Measurements from ENCODE around the gene RAB33B. TPM values are rescaled to one million over a fixed set of nuclear protein-coding genes. Genes with fewer than 3 reads are reported as not detected.

RAB33B gene
- total and polyA plus RNA-seq, 10 of the 15 experiments (the other 5 are each of a cell fraction or from before 2014, with no cell fraction given): 3.2 to 10.7 (median 7.5) TPM

DNA sequence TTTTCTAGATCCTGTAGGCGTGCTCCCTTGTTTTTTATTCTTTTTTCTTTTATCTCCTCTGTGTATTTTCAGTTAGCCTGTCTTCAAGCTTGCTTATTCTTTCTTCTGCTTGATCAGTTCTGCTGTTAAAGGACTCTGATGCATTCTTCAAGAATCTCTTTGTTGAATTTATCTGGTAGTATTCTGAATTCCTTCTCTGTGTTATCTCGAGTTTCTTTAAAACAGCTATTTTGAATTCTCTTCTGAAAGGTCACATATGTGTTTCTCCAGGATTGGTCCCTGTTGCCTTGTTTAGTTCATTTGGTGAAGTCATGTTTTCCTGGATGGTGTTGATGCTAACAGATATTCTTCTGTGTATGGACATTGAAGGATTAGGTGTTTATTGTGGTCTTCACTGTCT is 15.3 kb downstream of the RAB33B start:
- in situ Hi-C loops (cut with MboI): no loop called here
- no TSS peak for BruUV-seq (replicated peaks)
- POLR2A ChIA-PET: no interaction called here
- Histone ChIP-seq H3K4me2 (ENCODE audit: control insufficient read depth, insufficient read depth) (no peak overlapping the region), H3K27ac (ENCODE audit: control insufficient read depth, insufficient read depth) (no peak overlapping the region), H3K4me1 (ENCODE audit: control insufficient read depth, insufficient read depth, low read length) (peaks cover 3% of the 10 kb centered on the region; the same call in 1 of the 2 replicates), H4K20me1 (ENCODE audit: control insufficient read depth, insufficient read depth) (no peaks in the 10 kb centered on the region), H3K4me3 (no peak overlapping the region), H3K9ac (ENCODE audit: control insufficient read depth, insufficient read depth, low read length) (no peak overlapping the region), H2AFZ (ENCODE audit: control insufficient read depth, low read depth, low read length) (no peak overlapping the region), H3K36me3 (ENCODE audit: control insufficient read depth in 2 of 2, insufficient read depth in 2 of 2, low read length in 1 of 2) (peaks cover 0 to 7% of the 10 kb centered on the region in 2 experiments; a peak in 3 of 4 replicates), H3K27me3 (replicated peaks in 1 of 2; ENCODE audit: control insufficient read depth in 2 of 2, insufficient read depth in 2 of 2, low read length in 1 of 2) (no peaks in the 10 kb centered on the region), H3K79me2 (ENCODE audit: control insufficient read depth, insufficient read depth, low read length) (no peaks in the 10 kb centered on the region; the same call in 1 of the 2 replicates), H3K9me3 (replicated peaks; ENCODE audit: control insufficient read depth, insufficient read depth, low read length) (peaks cover 11% of the 10 kb centered on the region)
- ATAC-seq (no peak), DNase-seq (ENCODE audit: low read depth, low spot score) (no peak), FAIRE-seq (no peak)
- SMC1A ChIA-PET (ENCODE audit: uncharacterized antibody, unreplicated experiment): interaction anchor here (0.6 to 1.1 kb wide), 3 partner anchors 15 to 99 kb away, joined by 3 to 4 read pairs (median 3); no protein-coding TSS in a partner anchor
- CTCF ChIA-PET: no interaction called here
- TF ChIP-seq GABPA (IDR thresholded peaks at IDR 0.05; ENCODE audit: low read depth) (no peak), BHLHE40 (IDR thresholded peaks at IDR 0.05; ENCODE audit: borderline replicate concordance in 1 of 2, low read depth in 2 of 2, low read length in 1 of 2) (no peak), RBBP5 (conservative IDR thresholded peaks at IDR 0.05) (no peak)
- WGBS (ENCODE audit: insufficient coverage, insufficient replicate concordance, low lambda C conversion rate, missing lambda C conversion rate): 80% methylated on average over 2 of the region's 2 CpGs
- RAD21 ChIA-PET (ENCODE audit: unreplicated experiment): no interaction called here
- intact Hi-C loops (cut with micrococcal nuclease; ENCODE audit: unreplicated experiment): no loop called here

DNA sequence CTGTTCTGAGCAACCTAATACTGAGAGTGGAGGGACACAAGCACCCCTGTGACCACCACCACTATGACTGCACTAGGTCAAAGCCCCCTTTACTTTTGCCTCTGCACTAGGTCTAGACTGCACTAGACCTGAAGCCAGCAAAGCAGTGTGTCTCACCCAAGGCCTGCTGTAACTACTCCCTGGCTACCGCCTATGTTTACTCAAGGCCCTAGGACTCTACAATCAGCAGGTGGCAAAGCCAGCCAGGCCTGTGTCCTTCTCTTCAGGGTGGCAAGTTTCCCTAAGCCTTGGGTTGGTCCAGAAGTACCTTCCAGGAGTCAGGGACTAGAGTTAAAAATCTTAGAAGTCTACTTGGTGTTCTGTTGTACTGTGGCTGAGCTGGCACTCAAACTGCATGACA is 15.9 kb downstream of the RAB33B start:
- Histone ChIP-seq H3K27me3 (replicated peaks in 1 of 2; ENCODE audit: control insufficient read depth in 2 of 2, insufficient read depth in 2 of 2, low read length in 1 of 2) (no peaks in the 10 kb centered on the region), H3K9ac (ENCODE audit: control insufficient read depth, insufficient read depth, low read length) (no peak overlapping the region), H3K4me1 (ENCODE audit: control insufficient read depth, insufficient read depth, low read length) (peaks cover 3% of the 10 kb centered on the region; the same call in 1 of the 2 replicates), H4K20me1 (ENCODE audit: control insufficient read depth, insufficient read depth) (no peaks in the 10 kb centered on the region), H3K27ac (ENCODE audit: control insufficient read depth, insufficient read depth) (no peak overlapping the region), H3K79me2 (ENCODE audit: control insufficient read depth, insufficient read depth, low read length) (no peaks in the 10 kb centered on the region; the same call in 1 of the 2 replicates), H3K36me3 (ENCODE audit: control insufficient read depth in 2 of 2, insufficient read depth in 2 of 2, low read length in 1 of 2) (peaks cover 0 to 7% of the 10 kb centered on the region in 2 experiments; a peak in 3 of 4 replicates), H3K4me2 (ENCODE audit: control insufficient read depth, insufficient read depth) (no peak overlapping the region), H3K4me3 (no peak overlapping the region), H3K9me3 (replicated peaks; ENCODE audit: control insufficient read depth, insufficient read depth, low read length) (peaks cover 11% of the 10 kb centered on the region), H2AFZ (ENCODE audit: control insufficient read depth, low read depth, low read length) (no peak overlapping the region)
- POLR2A ChIA-PET: no interaction called here
- SMC1A ChIA-PET (ENCODE audit: uncharacterized antibody, unreplicated experiment): interaction anchor here (1.8 kb wide), 1 partner anchor 12 kb away, joined by 4 read pairs; no protein-coding TSS in a partner anchor
- no TSS peak for BruUV-seq (replicated peaks)
- no peak for DNase-seq (ENCODE audit: low read depth, low spot score)
- no peak for FAIRE-seq
- in situ Hi-C loops (cut with MboI) (no loop called here), intact Hi-C loops (cut with micrococcal nuclease; ENCODE audit: unreplicated experiment) (no loop called here)
- CTCF ChIA-PET: no interaction called here
- 100% methylated on average over 1 of the region's 1 CpG for whole genome bisulfite sequencing (ENCODE audit: insufficient coverage, insufficient replicate concordance, low lambda C conversion rate, missing lambda C conversion rate)
- no peak for ATAC-seq
- RAD21 ChIA-PET (ENCODE audit: unreplicated experiment): no interaction called here
- TF ChIP-seq NR2C2 (IDR thresholded peaks at IDR 0.05; ENCODE audit: borderline replicate concordance, control insufficient read depth, insufficient read length, low read depth) (no peak), POLR2AphosphoS2 (IDR thresholded peaks at IDR 0.05; ENCODE audit: low read depth, low read length) (no peak), KAT2A (conservative IDR thresholded peaks at IDR 0.05; ENCODE audit: control insufficient read depth, low read depth, low read length) (no peak), RELA (IDR thresholded peaks at IDR 0.05; ENCODE audit: borderline replicate concordance, partially characterized antibody) (no peak), TCF3 (IDR thresholded peaks at IDR 0.05; ENCODE audit: borderline replicate concordance, insufficient read depth, low read depth, low read length) (no peak), RUNX3 (IDR thresholded peaks at IDR 0.05; ENCODE audit: low read length) (no peak)
- TF ChIP-seq, protein P1, sequence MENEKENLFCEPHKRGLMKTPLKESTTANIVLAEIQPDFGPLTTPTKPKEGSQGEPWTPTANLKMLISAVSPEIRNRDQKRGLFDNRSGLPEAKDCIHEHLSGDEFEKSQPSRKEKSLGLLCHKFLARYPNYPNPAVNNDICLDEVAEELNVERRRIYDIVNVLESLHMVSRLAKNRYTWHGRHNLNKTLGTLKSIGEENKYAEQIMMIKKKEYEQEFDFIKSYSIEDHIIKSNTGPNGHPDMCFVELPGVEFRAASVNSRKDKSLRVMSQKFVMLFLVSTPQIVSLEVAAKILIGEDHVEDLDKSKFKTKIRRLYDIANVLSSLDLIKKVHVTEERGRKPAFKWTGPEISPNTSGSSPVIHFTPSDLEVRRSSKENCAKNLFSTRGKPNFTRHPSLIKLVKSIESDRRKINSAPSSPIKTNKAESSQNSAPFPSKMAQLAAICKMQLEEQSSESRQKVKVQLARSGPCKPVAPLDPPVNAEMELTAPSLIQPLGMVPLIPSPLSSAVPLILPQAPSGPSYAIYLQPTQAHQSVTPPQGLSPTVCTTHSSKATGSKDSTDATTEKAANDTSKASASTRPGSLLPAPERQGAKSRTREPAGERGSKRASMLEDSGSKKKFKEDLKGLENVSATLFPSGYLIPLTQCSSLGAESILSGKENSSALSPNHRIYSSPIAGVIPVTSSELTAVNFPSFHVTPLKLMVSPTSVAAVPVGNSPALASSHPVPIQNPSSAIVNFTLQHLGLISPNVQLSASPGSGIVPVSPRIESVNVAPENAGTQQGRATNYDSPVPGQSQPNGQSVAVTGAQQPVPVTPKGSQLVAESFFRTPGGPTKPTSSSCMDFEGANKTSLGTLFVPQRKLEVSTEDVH (IDR thresholded peaks at IDR 0.05; ENCODE audit: low read depth, partially characterized antibody): no peak
- TF ChIP-seq, protein P2, sequence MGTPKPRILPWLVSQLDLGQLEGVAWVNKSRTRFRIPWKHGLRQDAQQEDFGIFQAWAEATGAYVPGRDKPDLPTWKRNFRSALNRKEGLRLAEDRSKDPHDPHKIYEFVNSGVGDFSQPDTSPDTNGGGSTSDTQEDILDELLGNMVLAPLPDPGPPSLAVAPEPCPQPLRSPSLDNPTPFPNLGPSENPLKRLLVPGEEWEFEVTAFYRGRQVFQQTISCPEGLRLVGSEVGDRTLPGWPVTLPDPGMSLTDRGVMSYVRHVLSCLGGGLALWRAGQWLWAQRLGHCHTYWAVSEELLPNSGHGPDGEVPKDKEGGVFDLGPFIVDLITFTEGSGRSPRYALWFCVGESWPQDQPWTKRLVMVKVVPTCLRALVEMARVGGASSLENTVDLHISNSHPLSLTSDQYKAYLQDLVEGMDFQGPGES (IDR thresholded peaks at IDR 0.05): no peak
- TF ChIP-seq, protein P3, sequence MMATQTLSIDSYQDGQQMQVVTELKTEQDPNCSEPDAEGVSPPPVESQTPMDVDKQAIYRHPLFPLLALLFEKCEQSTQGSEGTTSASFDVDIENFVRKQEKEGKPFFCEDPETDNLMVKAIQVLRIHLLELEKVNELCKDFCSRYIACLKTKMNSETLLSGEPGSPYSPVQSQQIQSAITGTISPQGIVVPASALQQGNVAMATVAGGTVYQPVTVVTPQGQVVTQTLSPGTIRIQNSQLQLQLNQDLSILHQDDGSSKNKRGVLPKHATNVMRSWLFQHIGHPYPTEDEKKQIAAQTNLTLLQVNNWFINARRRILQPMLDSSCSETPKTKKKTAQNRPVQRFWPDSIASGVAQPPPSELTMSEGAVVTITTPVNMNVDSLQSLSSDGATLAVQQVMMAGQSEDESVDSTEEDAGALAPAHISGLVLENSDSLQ (IDR thresholded peaks at IDR 0.05): no peak

Data from GM12878 (cell line).